GM06990 (cell line): Measurements from ENCODE around the gene RAB40C.

ENCODE experiments used
- DNase-seq: peaks from one replicate; pipeline ENCODE4 v3.0.0-alpha.2; 2011; ENCODE audit not compliant: insufficient read length; ENCODE audit errors: extremely low read depth
- H3K27me3 ChIP-seq: replicated peaks from 2 replicates; pipeline ENCODE4 v1.6.0; 2011; ENCODE audit warnings: low read length; ENCODE audit not compliant: control insufficient read depth, insufficient read depth
- H3K36me3 ChIP-seq: 2 replicates; pipeline ENCODE4 v1.5.1; 2011; ENCODE audit warnings: low read length; ENCODE audit not compliant: control insufficient read depth, insufficient read depth
- H3K4me3 ChIP-seq: replicated peaks from 2 replicates; pipeline ENCODE4 v1.5.1; 2011; ENCODE audit warnings: low read depth, mild to moderate bottlenecking, control low read depth, low read length
- CTCF ChIP-seq: IDR thresholded peaks from 2 replicates; pipeline ENCODE4 v1.5.1; 2011; ENCODE audit warnings: low read length, control low read depth, mild to moderate bottlenecking, inconsistent platforms; ENCODE audit not compliant: insufficient read depth, poor library complexity, severe bottlenecking

The RAB40C gene

GRCh38 chr16:548586-548985 is 41.3 kb upstream of the RAB40C start:
- Histone ChIP-seq H3K27me3 (no peaks in the 10 kb centered on the region), H3K4me3 (no peak overlapping the region), H3K36me3 (peaks cover 13% of the 10 kb centered on the region)
- DNase-seq: no peak
- no peak for TF ChIP-seq CTCF

GRCh38 chr16:549544-550263 is 40.2 kb upstream of the RAB40C start:
- peaks cover 13% of the 10 kb centered on the region for H3K36me3 ChIP-seq
- peak; percentile 9 for TF ChIP-seq CTCF
- DNase-seq: no peak
- no peaks in the 10 kb centered on the region for H3K27me3 ChIP-seq
- H3K4me3 ChIP-seq: no peak overlapping the region

- no peaks in the 10 kb centered on the region for H3K27me3 ChIP-seq
- no peak for TF ChIP-seq CTCF
- no peak overlapping the region for H3K4me3 ChIP-seq
- H3K36me3 ChIP-seq: peaks cover 13% of the 10 kb centered on the region
- no peak for DNase-seq
Observed at GRCh38 chr16:551210-551609, 38.7 kb upstream of the RAB40C start.

- TF ChIP-seq CTCF: no peak
- no peak overlapping the region for H3K4me3 ChIP-seq
- no peaks in the 10 kb centered on the region for H3K27me3 ChIP-seq
- no peak for DNase-seq
- H3K36me3 ChIP-seq: peaks cover 13% of the 10 kb centered on the region
Observed at GRCh38 chr16:552171-552570, 37.7 kb upstream of the RAB40C start.

GRCh38 chr16:553601-554296 is 36.1 kb upstream of the RAB40C start:
- Histone ChIP-seq H3K36me3 (peaks cover 11% of the 10 kb centered on the region), H3K4me3 (no peak overlapping the region), H3K27me3 (no peaks in the 10 kb centered on the region; the same call in 1 of the 2 replicates)
- no peak for TF ChIP-seq CTCF
- no peak for DNase-seq

GRCh38 chr16:554297-554621 is 35.6 kb upstream of the RAB40C start:
- no peak for DNase-seq
- Histone ChIP-seq H3K4me3 (no peak overlapping the region), H3K27me3 (no peaks in the 10 kb centered on the region; the same call in 1 of the 2 replicates), H3K36me3 (peaks cover 11% of the 10 kb centered on the region)
- TF ChIP-seq CTCF: no peak
